ENCODE measurements around the gene MFSD8.

DNA sequence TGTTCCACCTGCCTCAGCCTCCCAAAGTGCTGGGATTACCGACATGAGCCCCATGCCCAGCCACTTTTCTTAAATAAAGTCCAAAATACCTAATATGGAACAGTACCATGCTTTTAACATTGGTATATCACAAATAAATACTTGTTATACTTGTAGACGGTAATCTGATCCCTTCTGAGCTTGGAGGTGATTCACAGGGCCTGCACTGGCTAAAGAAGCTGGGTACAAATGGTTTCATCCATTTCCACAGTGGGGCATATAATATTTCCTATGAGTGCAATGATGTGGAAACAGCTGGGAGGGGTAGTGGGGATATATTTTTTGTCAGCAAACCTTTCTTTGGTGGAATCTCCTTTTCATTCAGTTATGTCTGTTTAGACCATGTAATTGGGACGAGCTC, 48.5 kb downstream of the MFSD8 start:
- no peak for TF ChIP-seq CTCF (conservative IDR thresholded peaks at IDR 0.05 in 1 of 2, IDR thresholded peaks at IDR 0.05 in 1 of 2; ENCODE audit: low read depth in 1 of 2, low read length in 2 of 2)
- TF ChIP-seq EZH2 (IDR thresholded peaks at IDR 0.05; ENCODE audit: low read length, missing control alignments) = no peak

All from fibroblast of lung (primary cell).